HepG2 (cell line): Measurements from ENCODE around the gene SHISA7. TPM values are rescaled to one million over a fixed set of nuclear protein-coding genes. Genes with fewer than 3 reads are reported as not detected.

Experiments
- ARID2 ChIP-seq: sonication (generic); formaldehyde crosslinking; IDR thresholded peaks from 2 replicates; pipeline ENCODE4 v1.8.1; 2022; ENCODE audit warnings: mild to moderate bottlenecking, missing genetic modification reagents, borderline replicate concordance
- DZIP1 ChIP-seq: sonication (generic); formaldehyde crosslinking; IDR thresholded peaks from 2 replicates; pipeline ENCODE4 v1.5.0; 2020; ENCODE audit warnings: mild to moderate bottlenecking, missing genetic modification reagents
- GTF2F1 ChIP-seq: fragments of 150-350 bp; IDR thresholded peaks from 2 replicates; pipeline ENCODE4 v1.6.1; 2014; ENCODE audit warnings: low read length
- HOMEZ ChIP-seq: IDR thresholded peaks from 2 replicates; pipeline ENCODE4 v1.6.1; 2016; ENCODE audit warnings: low read depth
- KLF12 ChIP-seq: sonication (generic); formaldehyde crosslinking; IDR thresholded peaks from 2 replicates; pipeline ENCODE4 v1.4.0; 2020; ENCODE audit warnings: missing genetic modification reagents, borderline replicate concordance
- MED1 ChIP-seq: sonication (generic); formaldehyde crosslinking; IDR thresholded peaks from 2 replicates; pipeline ENCODE4 v1.4.0; 2020; ENCODE audit warnings: missing genetic modification reagents
- MED13 ChIP-seq: sonication (generic); formaldehyde crosslinking; IDR thresholded peaks from 2 replicates; pipeline ENCODE4 v1.5.0; 2020; ENCODE audit warnings: missing genetic modification reagents
- MYPOP ChIP-seq: sonication (generic); formaldehyde crosslinking; IDR thresholded peaks from 2 replicates; pipeline ENCODE4 v1.8.1; 2023; ENCODE audit warnings: mild to moderate bottlenecking, moderate library complexity, missing genetic modification reagents
- NBN ChIP-seq: fragments of 450-650 bp; conservative IDR thresholded peaks from 2 replicates; pipeline ENCODE4 v1.6.1; 2017
- NCOR1 ChIP-seq: fragments of 200-600 bp; sonication (generic); IDR thresholded peaks from 2 replicates; pipeline ENCODE4 v1.7.0; 2017; ENCODE audit warnings: antibody characterized with exemption, low read length, borderline replicate concordance
- NR2F6 ChIP-seq, 2 experiments: IDR thresholded peaks; 2 replicates each; pipeline ENCODE4 v1.6.1; 2016; ENCODE audit warnings: antibody characterized with exemption in 1 of 2, mild to moderate bottlenecking in 1 of 2
- RXRB ChIP-seq: IDR thresholded peaks from 2 replicates; pipeline ENCODE4 v1.6.1; 2016; ENCODE audit warnings: borderline replicate concordance, missing genetic modification reagents, missing compliant biosample characterization
- SALL1 ChIP-seq: sonication (generic); formaldehyde crosslinking; IDR thresholded peaks from 2 replicates; pipeline ENCODE4 v1.8.0; 2022; ENCODE audit warnings: mild to moderate bottlenecking, missing genetic modification reagents
- SNAPC5 ChIP-seq: sonication (generic); formaldehyde crosslinking; IDR thresholded peaks from 2 replicates; pipeline ENCODE4 v1.8.1; 2023; ENCODE audit warnings: mild to moderate bottlenecking, missing genetic modification reagents, borderline replicate concordance
- SOX13 ChIP-seq, 3 experiments: fragments of 450-650 bp in 1 of 3; sonication (generic) in 1 of 3; formaldehyde crosslinking in 1 of 3; IDR thresholded peaks in 2 of 3; conservative IDR thresholded peaks in 1 of 3; 2 replicates each; pipeline versions ENCODE4 v1.5.0 to v1.6.1; 2016 to 2020; ENCODE audit warnings: antibody characterized with exemption in 1 of 3, mild to moderate bottlenecking in 1 of 3, missing compliant biosample characterization in 1 of 3, missing genetic modification reagents in 1 of 3, moderate library complexity in 1 of 3
- ZFP36L2 ChIP-seq: sonication (generic); formaldehyde crosslinking; IDR thresholded peaks from 2 replicates; pipeline ENCODE4 v1.4.0; 2020; ENCODE audit warnings: missing genetic modification reagents
- ZGPAT ChIP-seq: IDR thresholded peaks from 2 replicates; pipeline ENCODE4 v1.6.1; 2016; ENCODE audit warnings: mild to moderate bottlenecking
- ZNF414 ChIP-seq: sonication (generic); formaldehyde crosslinking; IDR thresholded peaks from 2 replicates; pipeline ENCODE4 v1.5.0; 2020; ENCODE audit warnings: missing genetic modification reagents
- ZNF558 ChIP-seq: sonication (generic); formaldehyde crosslinking; IDR thresholded peaks from 2 replicates; pipeline ENCODE4 v1.9.0; 2022; ENCODE audit warnings: mild to moderate bottlenecking, missing genetic modification reagents, borderline replicate concordance
- ZNF713 ChIP-seq: sonication (generic); formaldehyde crosslinking; IDR thresholded peaks from 2 replicates; pipeline ENCODE4 v1.4.0; 2020; ENCODE audit warnings: mild to moderate bottlenecking, missing genetic modification reagents
- ZSCAN12 ChIP-seq: sonication (generic); formaldehyde crosslinking; IDR thresholded peaks from 2 replicates; pipeline ENCODE4 v1.9.0; 2021; ENCODE audit warnings: mild to moderate bottlenecking, missing genetic modification reagents
- polyA plus RNA-seq, 8 experiments: library from polyadenylated mRNA; depleted of rRNA in 3 of 8; stranded (reverse) in 7 of 8; unstranded in 1 of 8; fragments of >200 nt; fragmentation: Illumina TruSeq in 4 of 8; extraction: Trizol in 4 of 8; gene quantifications; 2 replicates each; pipeline versions ENCODE4 v1.2.1 to v1.2.3, GENCODE V29; 2011 to 2016; ENCODE audit warnings: low read depth in 4 of 8, missing spikeins in 1 of 8, mixed read lengths in 1 of 8; ENCODE audit not compliant: insufficient read depth in 1 of 8
- total RNA-seq, 5 experiments: library from RNA; depleted of rRNA; stranded (reverse); fragments of >200 nt; fragmentation: Illumina TruSeq; extraction: Trizol; gene quantifications; 2 replicates each; pipeline ENCODE4 v1.2.3, GENCODE V29; 2016; ENCODE audit warnings: low read depth in 1 of 5

SHISA7 gene
- total and polyA plus RNA-seq, 2 of the 13 experiments (the other 11 are each of a cell fraction or from before 2014, with no cell fraction given), result not detected

GRCh38 chr19:55461259-55461973 is 18.3 kb upstream of the SHISA7 start, which contains the start of gene ISOC2 (continued):
- TF ChIP-seq HOMEZ (CRISPR knock-in tag) (no peak), ZNF414 (CRISPR knock-in tag) (no peak), ARID2 (no peak), MED13 (CRISPR knock-in tag) (0 out of 2 replicates have a peak, but pooled peaks have one; percentile 38), SOX13 (IDR thresholded peaks at IDR 0.05) (peak; percentile 24; the same call in 1 of the 2 replicates), SOX13 (CRISPR knock-in tag; conservative IDR thresholded peaks at IDR 0.05 in 1 of 2, IDR thresholded peaks at IDR 0.05 in 1 of 2) (peak in 1 of 2 experiments; percentile 54; a peak in 2 of 4 replicates), NR2F6 (IDR thresholded peaks at IDR 0.05) (peak; percentile 31; the same call in 1 of the 2 replicates), NR2F6 (CRISPR knock-in tag; IDR thresholded peaks at IDR 0.05) (peak; percentile 30; the same call in 1 of the 2 replicates), MYPOP (CRISPR knock-in tag) (peak; percentile 13; the same call in 1 of the 2 replicates), KLF12 (peak; percentile 90), ZNF713 (CRISPR knock-in tag) (0 out of 2 replicates have a peak, but pooled peaks have one; percentile 68), MED1 (CRISPR knock-in tag) (peak; percentile 74), ZNF558 (0 out of 2 replicates have a peak, but pooled peaks have one; percentile 27), NCOR1 (peak; percentile 37; the same call in 1 of the 2 replicates), SALL1 (CRISPR knock-in tag) (peak; percentile 66), NBN (no peak; the same call in 1 of the 2 replicates), ZSCAN12 (CRISPR knock-in tag) (0 out of 2 replicates have a peak, but pooled peaks have one; percentile 34), RXRB (CRISPR knock-in tag) (peak; percentile 64; the same call in 1 of the 2 replicates), SNAPC5 (CRISPR knock-in tag) (no peak), ZGPAT (CRISPR knock-in tag) (peak; percentile 92), DZIP1 (CRISPR knock-in tag) (no peak), GTF2F1 (no peak), ZFP36L2 (CRISPR knock-in tag) (no peak)
